Body of pancreas (tissue), 4 donors: ENCODE data around the gene ANKRD33B. TPM values are rescaled to one million over a fixed set of nuclear protein-coding genes. Genes with fewer than 3 reads are reported as not detected.

Experiments used
- ATAC-seq: fragments of 150-250 bp; one replicate; pipeline ENCODE4 v1.9.1; 2016
- DNase-seq, 4 donors: peaks; one replicate each; pipeline ENCODE4 v3.0.0-alpha.2; 2019
- H3K27ac ChIP-seq, 4 donors: fragments of 200-600 bp; sonication (generic); 1 replicate in 3 of 4; 2 replicates in 1 of 4; pipeline versions ENCODE4 v1.5.1 to v1.6.1; 2016 to 2019; ENCODE audit warnings: mild to moderate bottlenecking in 1 of 4, mixed read lengths in 1 of 4, moderate library complexity in 1 of 4
- H3K27me3 ChIP-seq, 2 donors: fragments of 200-600 bp; sonication (generic); one replicate each; pipeline ENCODE4 v1.6.0; 2016; ENCODE audit warnings: mild to moderate bottlenecking in 1 of 2
- H3K36me3 ChIP-seq, 2 donors: fragments of 200-600 bp; sonication (generic); replicated peaks in 1 of 2; 2 replicates each; pipeline ENCODE4 v1.5.1; 2016; ENCODE audit warnings: low read depth in 2 of 2; ENCODE audit not compliant: insufficient read depth in 1 of 2
- H3K4me1 ChIP-seq: fragments of 200-600 bp; sonication (generic); one replicate; pipeline ENCODE4 v1.6.0; 2016
- H3K4me3 ChIP-seq, 2 donors: fragments of 200-600 bp; sonication (generic); 1 replicate in 1 of 2; 2 replicates in 1 of 2; pipeline ENCODE4 v1.5.1; 2016 to 2019
- H3K9me3 ChIP-seq, 3 donors: fragments of 200-600 bp; sonication (generic); 1 replicate in 2 of 3; 2 replicates in 1 of 3; pipeline ENCODE4 v1.5.1; 2016
- CTCF ChIP-seq, 7 experiments: fragments of 450-650 bp in 4 of 7; fragments of 200-600 bp in 3 of 7; sonication (generic) in 3 of 7; IDR thresholded peaks; one replicate each; pipeline ENCODE4 v1.5.1; 2016 to 2019; ENCODE audit warnings: antibody characterized with exemption in 7 of 7
- POLR2A ChIP-seq, 3 donors: fragments of 450-650 bp; IDR thresholded peaks; one replicate each; pipeline ENCODE4 v1.6.1; 2016; ENCODE audit warnings: antibody characterized with exemption in 3 of 3, mild to moderate bottlenecking in 2 of 3
- WGBS, 2 donors: methylation state at CpG; one replicate each; pipeline ENCODE4 v1.1.5; 2017; 5-methylcytosine and 5-hydroxymethylcytosine counted together
- intact Hi-C: fragments of 100-400 bp; cut with DNase I; formaldehyde crosslinking; loops from one replicate; pipeline ENCODE4 v1.15.1; 2023
- total RNA-seq, 2 donors: library from RNA; depleted of rRNA; stranded (reverse); fragments of >200 nt; gene quantifications; one replicate each; pipeline ENCODE4 v1.1.0, GENCODE V29; 2016

Gene ANKRD33B
- total RNA-seq, 2 donors from 2014 or later, result 2.3 to 3.9 TPM

DNA sequence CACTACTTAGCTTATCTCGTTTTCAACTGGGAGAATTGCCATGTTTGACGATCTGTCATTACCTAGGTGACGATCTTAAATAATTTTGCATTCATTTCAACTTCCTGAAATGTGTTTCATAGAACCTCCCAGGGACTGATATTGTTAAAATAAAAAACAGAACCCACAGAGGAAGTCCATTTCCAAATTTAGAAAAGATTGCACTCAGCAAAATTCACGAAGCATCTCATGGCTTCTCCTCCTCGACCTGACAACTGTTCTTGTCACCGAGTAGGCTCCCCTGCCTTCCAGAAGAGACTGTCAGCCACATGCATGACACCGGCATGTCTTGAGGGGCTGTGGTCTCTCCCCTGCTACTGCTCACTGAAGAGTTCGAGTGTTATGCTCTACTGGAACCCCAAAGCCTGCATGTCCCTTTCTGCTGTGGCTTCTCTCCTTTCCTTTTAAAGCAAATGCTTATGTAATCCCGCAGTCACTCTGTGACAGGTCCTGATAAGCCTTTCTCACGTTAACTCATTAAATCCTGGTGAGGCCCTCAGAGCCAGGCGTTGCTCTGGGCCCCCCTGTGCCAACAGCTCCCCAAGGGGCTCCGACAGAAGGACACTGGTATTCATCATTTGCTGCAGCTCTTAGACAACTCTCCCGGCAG is 26.8 kb upstream of the ANKRD33B start:
- Histone ChIP-seq H3K36me3 (no peaks in the 10 kb centered on the region), H3K4me3 (no peak overlapping the region), H3K9me3 (no peaks in the 10 kb centered on the region), H3K27ac (peak overlapping the region in 3 of 4 donors; percentile 2 to 44 (median 10)), H3K27me3 (no peaks in the 10 kb centered on the region), H3K4me1 (peaks cover 12% of the 10 kb centered on the region)
- intact Hi-C loops, result no loop called here
- DNase-seq (no peak), ATAC-seq (peak; percentile 60)
- TF ChIP-seq CTCF (IDR thresholded peaks at IDR 0.05) (no peak), POLR2A (IDR thresholded peaks at IDR 0.05) (no peak)
- WGBS, 2 donors, result 4 to 8% methylated on average over 13 of the region's 13 CpGs

DNA sequence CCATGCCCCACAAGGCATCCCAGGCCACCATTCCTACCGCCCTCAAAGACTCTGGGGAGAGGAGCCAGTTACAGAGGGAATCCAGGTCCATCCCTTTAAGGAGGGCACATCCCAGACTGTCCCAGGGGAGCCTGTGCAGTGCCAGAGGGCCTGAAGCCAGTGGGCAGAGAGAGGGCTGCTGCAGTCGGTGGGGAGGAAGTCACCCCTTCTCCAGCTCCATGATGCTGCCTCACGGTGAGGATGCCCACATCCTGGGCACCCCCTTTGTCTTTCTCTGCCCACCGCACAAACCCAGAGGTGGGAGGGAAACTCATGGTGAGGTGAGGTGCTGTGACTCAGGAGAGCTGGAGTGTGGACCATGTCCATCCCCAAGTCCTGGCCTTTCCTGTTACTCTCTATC is 26.2 kb upstream of the ANKRD33B start:
- no peaks in the 10 kb centered on the region for H3K9me3 ChIP-seq
- H3K4me3 ChIP-seq, result no peak overlapping the region
- H3K36me3 ChIP-seq, result no peaks in the 10 kb centered on the region
- H3K27ac ChIP-seq, result peak overlapping the region in 1 of 4 donors; percentile 2
- 39 to 46% methylated on average over 2 to 4 of the region's 4 CpGs for WGBS, 2 donors
- intact Hi-C loops, result no loop called here
- ATAC-seq, result peak; percentile 13
- no peaks in the 10 kb centered on the region for H3K27me3 ChIP-seq
- no peak for DNase-seq
- H3K4me1 ChIP-seq, result peaks cover 12% of the 10 kb centered on the region
- TF ChIP-seq CTCF (IDR thresholded peaks at IDR 0.05), result no peak
- TF ChIP-seq POLR2A (IDR thresholded peaks at IDR 0.05), result no peak

GRCh38 chr5:10538103-10538788 is 25.6 kb upstream of the ANKRD33B start:
- no peak for TF ChIP-seq POLR2A (IDR thresholded peaks at IDR 0.05)
- TF ChIP-seq CTCF (IDR thresholded peaks at IDR 0.05), result no peak
- no peak for DNase-seq
- H3K27ac ChIP-seq, result peak overlapping the region in 1 of 4 donors; percentile 2
- peaks cover 12% of the 10 kb centered on the region for H3K4me1 ChIP-seq
- 70 to 84% methylated on average over 12 to 14 of the region's 14 CpGs for WGBS, 2 donors
- H3K27me3 ChIP-seq, result no peaks in the 10 kb centered on the region
- intact Hi-C loops, result no loop called here
- no peak overlapping the region for H3K4me3 ChIP-seq
- no peak for ATAC-seq
- H3K36me3 ChIP-seq, result no peaks in the 10 kb centered on the region
- no peaks in the 10 kb centered on the region for H3K9me3 ChIP-seq

- no peak for DNase-seq
- Histone ChIP-seq H3K4me3 (no peak overlapping the region), H3K27me3 (no peaks in the 10 kb centered on the region), H3K27ac (no peak overlapping the region), H3K4me1 (peaks cover 12% of the 10 kb centered on the region), H3K9me3 (no peaks in the 10 kb centered on the region), H3K36me3 (no peaks in the 10 kb centered on the region)
- 68 to 78% methylated on average over 18 to 19 of the region's 19 CpGs for WGBS, 2 donors
- intact Hi-C loops, result no loop called here
- no peak for TF ChIP-seq POLR2A (IDR thresholded peaks at IDR 0.05)
- TF ChIP-seq CTCF (IDR thresholded peaks at IDR 0.05), result no peak
- ATAC-seq, result no peak
Measured at GRCh38 chr5:10538789-10539686, 24.8 kb upstream of the ANKRD33B start.
